Measurements from ENCODE around the gene STAT4. TPM values are rescaled to one million over a fixed set of nuclear protein-coding genes. Genes with fewer than 3 reads are reported as not detected.

STAT4 gene
- polyA plus RNA-seq, 1 of the 3 experiments (the other 2 are of a cell fraction): 0.12 TPM

DNA sequence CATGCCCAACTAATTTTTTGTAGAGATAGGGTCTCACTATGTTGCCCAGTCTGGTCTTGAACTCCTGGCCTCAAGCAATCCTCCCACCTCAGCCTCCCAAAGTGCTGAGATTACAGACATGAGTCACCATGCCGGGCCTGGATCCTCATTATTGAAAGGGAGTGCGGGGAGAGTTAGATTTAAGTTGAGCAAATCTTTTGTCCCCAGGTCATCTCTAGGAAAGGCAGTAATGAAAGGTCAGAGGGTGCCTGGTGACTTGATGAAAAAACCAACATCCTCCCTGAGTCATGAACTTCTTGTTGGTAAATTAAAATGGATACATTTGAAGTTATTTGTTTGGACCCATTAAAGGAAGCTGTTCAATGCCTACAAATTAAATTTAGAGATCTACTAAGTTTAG is 25.1 kb downstream of the STAT4 start:
- no peaks in the 10 kb centered on the region for H3K9me3 ChIP-seq
- no peaks in the 10 kb centered on the region for H3K79me2 ChIP-seq (ENCODE audit: insufficient read depth)
- no peak overlapping the region for H3K9ac ChIP-seq
- H3K4me2 ChIP-seq: no peak overlapping the region
- H3K36me3 ChIP-seq (replicated peaks in 1 of 2; ENCODE audit: control insufficient read depth in 1 of 2, insufficient read depth in 2 of 2, low read length in 1 of 2): no peaks in the 10 kb centered on the region
- TF ChIP-seq ELF1 (IDR thresholded peaks at IDR 0.05) (no peak), EP300 (IDR thresholded peaks at IDR 0.05; ENCODE audit: borderline replicate concordance in 1 of 2, low read depth in 1 of 2, low read length in 1 of 2) (no peak), NFIC (IDR thresholded peaks at IDR 0.05; ENCODE audit: borderline replicate concordance) (no peak), SIN3A (IDR thresholded peaks at IDR 0.05; ENCODE audit: borderline replicate concordance, low read depth, low read length) (no peak)
- TF ChIP-seq, protein P1, sequence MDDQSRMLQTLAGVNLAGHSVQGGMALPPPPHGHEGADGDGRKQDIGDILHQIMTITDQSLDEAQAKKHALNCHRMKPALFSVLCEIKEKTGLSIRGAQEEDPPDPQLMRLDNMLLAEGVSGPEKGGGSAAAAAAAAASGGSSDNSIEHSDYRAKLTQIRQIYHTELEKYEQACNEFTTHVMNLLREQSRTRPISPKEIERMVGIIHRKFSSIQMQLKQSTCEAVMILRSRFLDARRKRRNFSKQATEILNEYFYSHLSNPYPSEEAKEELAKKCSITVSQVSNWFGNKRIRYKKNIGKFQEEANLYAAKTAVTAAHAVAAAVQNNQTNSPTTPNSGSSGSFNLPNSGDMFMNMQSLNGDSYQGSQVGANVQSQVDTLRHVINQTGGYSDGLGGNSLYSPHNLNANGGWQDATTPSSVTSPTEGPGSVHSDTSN (IDR thresholded peaks at IDR 0.05): no peak
- H2AFZ ChIP-seq (ENCODE audit: low read depth): no peak overlapping the region
- H4K20me1 ChIP-seq (ENCODE audit: insufficient read depth): no peaks in the 10 kb centered on the region
- no peak for DNase-seq
- H3F3A ChIP-seq (replicated peaks; ENCODE audit: insufficient read depth): no peaks in the 10 kb centered on the region
- WGBS (ENCODE audit: low lambda C conversion rate): 36% methylated on average over 2 of the region's 2 CpGs
- no peaks in the 10 kb centered on the region for H3K27me3 ChIP-seq (ENCODE audit: insufficient read depth)
- H3K4me3 ChIP-seq (ENCODE audit: low read depth in 2 of 2, low read length in 1 of 2): no peak overlapping the region
- CTCF ChIA-PET: interaction anchor here (0.9 kb wide), 1 partner anchor 10 kb away, joined by 3 read pairs; no protein-coding TSS in a partner anchor
- no peak overlapping the region for H3K27ac ChIP-seq (ENCODE audit: low read depth in 2 of 2, low read length in 1 of 2)
- H3K4me1 ChIP-seq (ENCODE audit: control insufficient read depth in 1 of 2, insufficient read depth in 2 of 2, low read depth in 1 of 2, low read length in 1 of 2): no peaks in the 10 kb centered on the region
- POLR2A ChIA-PET: no interaction called here
- H3K9me2 ChIP-seq: no peaks in the 10 kb centered on the region

DNA sequence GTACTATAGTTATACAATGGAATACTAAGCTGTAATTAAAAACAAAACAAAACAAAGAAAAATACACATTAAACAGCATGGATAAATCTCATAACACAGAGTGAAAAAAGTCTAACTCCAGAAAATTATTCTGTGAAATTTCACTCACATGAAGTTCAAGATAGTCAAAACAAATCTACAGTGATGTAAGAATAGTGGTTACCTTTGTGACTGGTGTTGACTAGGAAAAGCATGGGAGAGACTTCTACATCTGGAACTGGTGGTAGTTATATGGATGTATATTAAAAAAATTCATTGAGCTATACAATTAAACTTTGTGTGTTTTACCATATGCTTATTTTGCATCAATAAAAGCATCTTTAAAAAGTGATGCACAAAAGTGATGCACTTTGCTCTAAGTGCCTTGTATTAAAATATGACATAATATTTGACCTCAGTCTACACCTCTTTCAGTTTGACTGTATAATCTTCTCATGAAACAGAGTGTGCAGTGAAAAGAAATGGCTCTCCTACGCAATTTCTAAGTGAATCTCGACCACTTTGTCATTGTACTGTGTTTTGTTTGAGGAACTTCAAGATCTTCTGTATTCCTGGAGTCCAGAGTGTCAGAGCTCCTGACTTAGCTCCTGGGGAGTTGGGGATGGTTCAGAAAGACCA is 28.0 kb downstream of the STAT4 start:
- H3K9me3 ChIP-seq: no peaks in the 10 kb centered on the region
- no peak overlapping the region for H3K4me2 ChIP-seq
- H3K36me3 ChIP-seq (replicated peaks in 1 of 2; ENCODE audit: control insufficient read depth in 1 of 2, insufficient read depth in 2 of 2, low read length in 1 of 2): no peaks in the 10 kb centered on the region
- no peaks in the 10 kb centered on the region for H4K20me1 ChIP-seq (ENCODE audit: insufficient read depth)
- H3K27ac ChIP-seq (ENCODE audit: low read depth in 2 of 2, low read length in 1 of 2): no peak overlapping the region
- ChIA-PET CTCF (interaction anchor here (0.7 kb wide), 1 partner anchor 379 kb away, joined by 3 read pairs; no protein-coding TSS in a partner anchor), POLR2A (no interaction called here)
- H3K4me1 ChIP-seq (ENCODE audit: control insufficient read depth in 1 of 2, insufficient read depth in 2 of 2, low read depth in 1 of 2, low read length in 1 of 2): no peaks in the 10 kb centered on the region; a peak in 1 of 4 replicates
- TF ChIP-seq, protein P1 (IDR thresholded peaks at IDR 0.05): no peak
- TF ChIP-seq GABPA (IDR thresholded peaks at IDR 0.05; ENCODE audit: low read depth): no peak
- TF ChIP-seq FOXM1 (IDR thresholded peaks at IDR 0.05; ENCODE audit: low read depth): no peak
- no peak for TF ChIP-seq TCF12 (IDR thresholded peaks at IDR 0.05)
- TF ChIP-seq NFIC (IDR thresholded peaks at IDR 0.05; ENCODE audit: borderline replicate concordance): no peak
- no peak for TF ChIP-seq SIN3A (IDR thresholded peaks at IDR 0.05; ENCODE audit: borderline replicate concordance, low read depth, low read length)
- no peak for TF ChIP-seq MXI1 (IDR thresholded peaks at IDR 0.05; ENCODE audit: low read depth, low read length)
- no peak for TF ChIP-seq ELF1 (IDR thresholded peaks at IDR 0.05)
- no peak for TF ChIP-seq FOXJ3 (CRISPR knock-in tag; IDR thresholded peaks at IDR 0.05)
- no peaks in the 10 kb centered on the region for H3K9me2 ChIP-seq
- no peaks in the 10 kb centered on the region for H3K27me3 ChIP-seq (ENCODE audit: insufficient read depth)
- DNase-seq: no peak
- no peak overlapping the region for H2AFZ ChIP-seq (ENCODE audit: low read depth)
- no peaks in the 10 kb centered on the region for H3F3A ChIP-seq (replicated peaks; ENCODE audit: insufficient read depth)
- H3K9ac ChIP-seq: no peak overlapping the region
- H3K79me2 ChIP-seq (ENCODE audit: insufficient read depth): no peaks in the 10 kb centered on the region
- no peak overlapping the region for H3K4me3 ChIP-seq (ENCODE audit: low read depth in 2 of 2, low read length in 1 of 2)
- WGBS (ENCODE audit: low lambda C conversion rate): 64% methylated on average over 2 of the region's 2 CpGs
